G401.6 (cell line): Measurements from ENCODE around the gene DNAI4.
"Not testable (repeated sequence)": the region's sequence is repeated elsewhere in the genome, so short reads cannot be mapped to it uniquely, and the experiment has no call there.

ENCODE experiments used
- FAIRE-seq: peaks from 2 replicates; lab custom pipeline; 2012; peaks lifted over from hg19 to GRCh38; lab: Jason Lieb, UNC

The DNAI4 gene

GRCh38 chr1:66929691-66929998 lies 5.0 kb upstream of the DNAI4 start:
- no peak for FAIRE-seq

- no peak for FAIRE-seq
Observed at GRCh38 chr1:66929146-66929688, 4.6 kb upstream of the DNAI4 start.

GRCh38 chr1:66927528-66927927 lies 2.9 kb upstream of the DNAI4 start:
- FAIRE-seq: no peak

- no peak for FAIRE-seq
Observed at GRCh38 chr1:66925944-66926343, 1.3 kb upstream of the DNAI4 start.

- no peak for FAIRE-seq
Observed at GRCh38 chr1:66925558-66925910, 878 bp upstream of the DNAI4 start.

GRCh38 chr1:66920543-66920942 lies 4.1 kb downstream of the DNAI4 start:
- FAIRE-seq: no peak

GRCh38 chr1:66919828-66920227 lies 4.8 kb downstream of the DNAI4 start:
- FAIRE-seq: no peak

- no peak for FAIRE-seq
Observed at GRCh38 chr1:66919063-66919462, 5.6 kb downstream of the DNAI4 start.

GRCh38 chr1:66917476-66917875 lies 7.2 kb downstream of the DNAI4 start:
- FAIRE-seq: no peak

- FAIRE-seq: no peak
Observed at GRCh38 chr1:66916320-66916719, 8.3 kb downstream of the DNAI4 start.

- FAIRE-seq: not testable (repeated sequence)
Observed at GRCh38 chr1:66915203-66915602, 9.5 kb downstream of the DNAI4 start.

GRCh38 chr1:66893712-66894111 lies 30.9 kb downstream of the DNAI4 start:
- no peak for FAIRE-seq

GRCh38 chr1:66890621-66891020 lies 34.0 kb downstream of the DNAI4 start:
- no peak for FAIRE-seq

GRCh38 chr1:66889030-66889429 lies 35.6 kb downstream of the DNAI4 start:
- no peak for FAIRE-seq

- FAIRE-seq: no peak
Observed at GRCh38 chr1:66876664-66877063, 48.0 kb downstream of the DNAI4 start.

GRCh38 chr1:66873111-66873510 lies 51.5 kb downstream of the DNAI4 start:
- FAIRE-seq: no peak

GRCh38 chr1:66872024-66872423 lies 52.6 kb downstream of the DNAI4 start:
- not testable (repeated sequence) for FAIRE-seq

- no peak for FAIRE-seq
Observed at GRCh38 chr1:66867501-66867900, 57.2 kb downstream of the DNAI4 start.

- peak; percentile 8 for FAIRE-seq
Observed at GRCh38 chr1:66860529-66860928, 64.1 kb downstream of the DNAI4 start.

- no peak for FAIRE-seq
Observed at GRCh38 chr1:66853379-66853778, 71.3 kb downstream of the DNAI4 start.

GRCh38 chr1:66852870-66853269 lies 71.8 kb downstream of the DNAI4 start:
- no peak for FAIRE-seq

GRCh38 chr1:66850989-66851388 lies 73.7 kb downstream of the DNAI4 start:
- FAIRE-seq: no peak

GRCh38 chr1:66848193-66848592 lies 76.5 kb downstream of the DNAI4 start:
- no peak for FAIRE-seq

- FAIRE-seq: no peak
Observed at GRCh38 chr1:66840929-66841328, 83.7 kb downstream of the DNAI4 start.

- FAIRE-seq: no peak
Observed at GRCh38 chr1:66834926-66835325, 89.7 kb downstream of the DNAI4 start.
